Parathyroid adenoma (tissue), 2 donors: Measurements from ENCODE around the gene TNFAIP3.

Source experiments
- H2AFZ ChIP-seq: fragments of 300-600 bp; sonication (generic); one replicate; pipeline ENCODE4 v1.7.0; 2017; ENCODE audit warnings: antibody characterized with exemption, mild to moderate bottlenecking
- H3K27ac ChIP-seq: fragments of 300-600 bp; sonication (generic); one replicate; pipeline ENCODE4 v1.7.0; 2017
- H3K27me3 ChIP-seq: fragments of 300-600 bp; sonication (generic); one replicate; pipeline ENCODE4 v1.7.0; 2017; ENCODE audit warnings: low read length; ENCODE audit not compliant: control insufficient read depth, insufficient read depth
- H3K36me3 ChIP-seq: fragments of 300-600 bp; sonication (generic); one replicate; pipeline ENCODE4 v1.7.0; 2017; ENCODE audit warnings: low read length; ENCODE audit not compliant: control insufficient read depth, insufficient read depth
- H3K4me1 ChIP-seq: fragments of 300-600 bp; sonication (generic); one replicate; pipeline ENCODE4 v1.7.0; 2017; ENCODE audit warnings: control low read depth
- H3K4me2 ChIP-seq: fragments of 300-600 bp; sonication (generic); one replicate; pipeline ENCODE4 v1.7.0; 2017; ENCODE audit warnings: low read length
- H3K4me3 ChIP-seq: fragments of 300-600 bp; sonication (generic); one replicate; pipeline ENCODE4 v1.7.0; 2017; ENCODE audit warnings: low read depth, low read length
- H3K79me2 ChIP-seq: fragments of 300-600 bp; sonication (generic); one replicate; pipeline ENCODE4 v1.7.0; 2017; ENCODE audit warnings: control low read depth
- H3K9ac ChIP-seq: fragments of 300-600 bp; sonication (generic); one replicate; pipeline ENCODE4 v1.7.0; 2017; ENCODE audit warnings: mild to moderate bottlenecking
- H3K9me3 ChIP-seq: fragments of 300-600 bp; sonication (generic); one replicate; pipeline ENCODE4 v1.7.0; 2017; ENCODE audit warnings: low read length; ENCODE audit not compliant: control insufficient read depth
- CTCF ChIP-seq: fragments of 300-600 bp; sonication (generic); IDR thresholded peaks from one replicate; pipeline ENCODE4 v1.7.0; 2017; ENCODE audit warnings: antibody characterized with exemption, mild to moderate bottlenecking
- donor health status: primary hyperparathyroidism.

Gene TNFAIP3

GRCh38 chr6:137852346-137852745, 14.7 kb upstream of the TNFAIP3 start:
- Histone ChIP-seq H3K36me3 (no peaks in the 10 kb centered on the region), H2AFZ (no peak overlapping the region), H3K27ac (no peak overlapping the region), H3K27me3 (no peaks in the 10 kb centered on the region), H3K9ac (no peak overlapping the region), H3K4me3 (no peak overlapping the region), H3K79me2 (no peaks in the 10 kb centered on the region), H3K9me3 (no peaks in the 10 kb centered on the region), H3K4me2 (no peak overlapping the region), H3K4me1 (no peaks in the 10 kb centered on the region)
- TF ChIP-seq CTCF, result no peak

GRCh38 chr6:137852811-137853210, 14.2 kb upstream of the TNFAIP3 start:
- Histone ChIP-seq H3K9ac (no peak overlapping the region), H3K36me3 (no peaks in the 10 kb centered on the region), H2AFZ (no peak overlapping the region), H3K4me2 (no peak overlapping the region), H3K9me3 (no peaks in the 10 kb centered on the region), H3K4me3 (no peak overlapping the region), H3K79me2 (no peaks in the 10 kb centered on the region), H3K27ac (no peak overlapping the region), H3K4me1 (no peaks in the 10 kb centered on the region), H3K27me3 (no peaks in the 10 kb centered on the region)
- TF ChIP-seq CTCF, result no peak

GRCh38 chr6:137853569-137854213, 13.4 kb upstream of the TNFAIP3 start:
- Histone ChIP-seq H2AFZ (no peak overlapping the region), H3K27ac (no peak overlapping the region)

GRCh38 chr6:137856138-137856898, 10.7 kb upstream of the TNFAIP3 start:
- H3K36me3 ChIP-seq, result no peaks in the 10 kb centered on the region
- H2AFZ ChIP-seq, result no peak overlapping the region
- H3K27ac ChIP-seq, result no peak overlapping the region
- no peaks in the 10 kb centered on the region for H3K27me3 ChIP-seq
- no peak overlapping the region for H3K4me3 ChIP-seq
- TF ChIP-seq CTCF, result no peak
- no peak overlapping the region for H3K4me2 ChIP-seq
- H3K9ac ChIP-seq, result no peak overlapping the region
- no peaks in the 10 kb centered on the region for H3K4me1 ChIP-seq
- no peaks in the 10 kb centered on the region for H3K9me3 ChIP-seq
- H3K79me2 ChIP-seq, result no peaks in the 10 kb centered on the region

More at GRCh38 chr6:137853569-137854213, 13.4 kb upstream of the TNFAIP3 start:
- no peaks in the 10 kb centered on the region for H3K4me1 ChIP-seq
- H3K4me2 ChIP-seq, result no peak overlapping the region
- H3K27me3 ChIP-seq, result no peaks in the 10 kb centered on the region
- no peak overlapping the region for H3K9ac ChIP-seq
- H3K9me3 ChIP-seq, result no peaks in the 10 kb centered on the region
- no peak for TF ChIP-seq CTCF
- H3K79me2 ChIP-seq, result no peaks in the 10 kb centered on the region
- H3K36me3 ChIP-seq, result no peaks in the 10 kb centered on the region
- H3K4me3 ChIP-seq, result no peak overlapping the region
